Measurements from ENCODE around the gene PDAP1. TPM values are rescaled to one million over a fixed set of nuclear protein-coding genes. Genes with fewer than 3 reads are reported as not detected.

Gene PDAP1
- total and polyA plus RNA-seq, 2 of the 13 experiments (the other 11 are each of a cell fraction or from before 2014, with no cell fraction given): 13.0 to 100 TPM

- TF ChIP-seq E2F1 (CRISPR knock-in tag; IDR thresholded peaks at IDR 0.05) (no peak), CTCF (CRISPR knock-in tag; IDR thresholded peaks at IDR 0.05) (no peak), RBM22 (optimal IDR thresholded peaks at IDR 0.05; ENCODE audit: low read length) (no peak), BRD4 (CRISPR knock-in tag; IDR thresholded peaks at IDR 0.05) (no peak), ESRRA (CRISPR knock-in tag; IDR thresholded peaks at IDR 0.05; ENCODE audit: low read depth) (peak; percentile 50; the same call in 1 of the 2 replicates), XRCC5 (optimal IDR thresholded peaks at IDR 0.05; ENCODE audit: low read length) (no peak), ZNF788 (CRISPR knock-in tag; IDR thresholded peaks at IDR 0.05; ENCODE audit: borderline replicate concordance) (no peak), SATB2 (CRISPR knock-in tag; IDR thresholded peaks at IDR 0.05) (no peak), RAD21 (CRISPR knock-in tag; IDR thresholded peaks at IDR 0.05) (no peak), RBFOX2 (IDR thresholded peaks at IDR 0.05; ENCODE audit: low read depth, low read length) (no peak; the same call in 1 of the 2 replicates), ZNF768 (CRISPR knock-in tag; IDR thresholded peaks at IDR 0.05) (0 out of 2 replicates have a peak, but pooled peaks have one; percentile 8), ZNF230 (CRISPR knock-in tag; IDR thresholded peaks at IDR 0.05) (no peak), ZNF282 (IDR thresholded peaks at IDR 0.05; ENCODE audit: partially characterized antibody) (no peak), IRF1 (CRISPR knock-in tag; IDR thresholded peaks at IDR 0.05; ENCODE audit: low read depth) (no peak), REPIN1 (CRISPR knock-in tag; IDR thresholded peaks at IDR 0.05; ENCODE audit: borderline replicate concordance, low read depth) (0 out of 2 replicates have a peak, but pooled peaks have one; percentile 8), ATAD3A (CRISPR knock-in tag; IDR thresholded peaks at IDR 0.05) (no peak), REL (CRISPR knock-in tag; conservative IDR thresholded peaks at IDR 0.05) (no peak)
- TF ChIP-seq, protein P1, sequence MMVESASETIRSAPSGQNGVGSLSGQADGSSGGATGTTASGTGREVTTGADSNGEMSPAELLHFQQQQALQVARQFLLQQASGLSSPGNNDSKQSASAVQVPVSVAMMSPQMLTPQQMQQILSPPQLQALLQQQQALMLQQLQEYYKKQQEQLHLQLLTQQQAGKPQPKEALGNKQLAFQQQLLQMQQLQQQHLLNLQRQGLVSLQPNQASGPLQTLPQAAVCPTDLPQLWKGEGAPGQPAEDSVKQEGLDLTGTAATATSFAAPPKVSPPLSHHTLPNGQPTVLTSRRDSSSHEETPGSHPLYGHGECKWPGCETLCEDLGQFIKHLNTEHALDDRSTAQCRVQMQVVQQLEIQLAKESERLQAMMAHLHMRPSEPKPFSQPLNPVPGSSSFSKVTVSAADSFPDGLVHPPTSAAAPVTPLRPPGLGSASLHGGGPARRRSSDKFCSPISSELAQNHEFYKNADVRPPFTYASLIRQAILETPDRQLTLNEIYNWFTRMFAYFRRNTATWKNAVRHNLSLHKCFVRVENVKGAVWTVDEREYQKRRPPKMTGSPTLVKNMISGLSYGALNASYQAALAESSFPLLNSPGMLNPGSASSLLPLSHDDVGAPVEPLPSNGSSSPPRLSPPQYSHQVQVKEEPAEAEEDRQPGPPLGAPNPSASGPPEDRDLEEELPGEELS (CRISPR knock-in tag; IDR thresholded peaks at IDR 0.05): 0 out of 2 replicates have a peak, but pooled peaks have one; percentile 47
- TF ChIP-seq, protein P2, sequence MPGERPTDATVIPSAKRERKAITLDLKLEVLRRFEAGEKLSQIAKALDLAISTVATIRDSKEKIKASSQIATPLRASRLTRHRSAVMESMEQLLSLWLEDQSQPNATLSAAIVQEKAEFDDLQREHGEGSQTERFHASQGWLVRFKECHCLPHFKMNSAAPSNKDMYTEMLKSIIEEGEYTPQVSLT (CRISPR knock-in tag; IDR thresholded peaks at IDR 0.05; ENCODE audit: borderline replicate concordance, low read depth): no peak
- TF ChIP-seq, protein P3, sequence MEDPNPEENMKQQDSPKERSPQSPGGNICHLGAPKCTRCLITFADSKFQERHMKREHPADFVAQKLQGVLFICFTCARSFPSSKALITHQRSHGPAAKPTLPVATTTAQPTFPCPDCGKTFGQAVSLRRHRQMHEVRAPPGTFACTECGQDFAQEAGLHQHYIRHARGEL (CRISPR knock-in tag; IDR thresholded peaks at IDR 0.05): no peak
- TF ChIP-seq, protein P4, sequence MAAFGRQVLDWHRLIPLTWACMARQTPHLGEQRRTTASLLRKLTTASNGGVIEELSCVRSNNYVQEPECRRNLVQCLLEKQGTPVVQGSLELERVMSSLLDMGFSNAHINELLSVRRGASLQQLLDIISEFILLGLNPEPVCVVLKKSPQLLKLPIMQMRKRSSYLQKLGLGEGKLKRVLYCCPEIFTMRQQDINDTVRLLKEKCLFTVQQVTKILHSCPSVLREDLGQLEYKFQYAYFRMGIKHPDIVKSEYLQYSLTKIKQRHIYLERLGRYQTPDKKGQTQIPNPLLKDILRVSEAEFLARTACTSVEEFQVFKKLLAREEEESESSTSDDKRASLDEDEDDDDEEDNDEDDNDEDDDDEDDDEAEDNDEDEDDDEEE (CRISPR knock-in tag; IDR thresholded peaks at IDR 0.05): no peak
Measured at GRCh38 chr7:99380823-99381663, 27.4 kb downstream of the PDAP1 start (continued).
